Progenitor cell of endocrine pancreas (in vitro differentiated cells): ENCODE data around the gene DLK1. TPM values are rescaled to one million over a fixed set of nuclear protein-coding genes. Genes with fewer than 3 reads are reported as not detected.

ENCODE experiments used
- DNase-seq: peaks from one replicate; pipeline ENCODE4 v3.0.0; 2021; ENCODE audit warnings: low spot score; ENCODE audit not compliant: unreplicated experiment
- H3K27ac Mint-ChIP-seq: 2 replicates; pipeline ENCODE4 v1.8.0; 2021; ENCODE audit warnings: mild to moderate bottlenecking, moderate library complexity, mixed read lengths
- H3K27me3 Mint-ChIP-seq: 2 replicates; pipeline ENCODE4 v1.8.0; 2021; ENCODE audit warnings: mixed read lengths
- H3K36me3 Mint-ChIP-seq: 2 replicates; pipeline ENCODE4 v1.8.0; 2022; ENCODE audit warnings: mixed read lengths; ENCODE audit not compliant: insufficient read depth
- H3K4me1 Mint-ChIP-seq: 2 replicates; pipeline ENCODE4 v1.8.0; 2021; ENCODE audit warnings: low read depth, mixed read lengths
- H3K4me3 Mint-ChIP-seq: 2 replicates; pipeline ENCODE4 v1.8.0; 2021; ENCODE audit warnings: low read depth, mild to moderate bottlenecking, moderate library complexity, mixed read lengths
- H3K9me3 Mint-ChIP-seq: 2 replicates; pipeline ENCODE4 v1.8.0; 2021; ENCODE audit warnings: low read depth, mixed read lengths
- CTCF ChIP-seq: fragments of 200-600 bp; sonication (generic); IDR thresholded peaks from one replicate; pipeline ENCODE4 v1.5.0; 2021; ENCODE audit warnings: antibody characterized with exemption, mild to moderate bottlenecking; ENCODE audit not compliant: unreplicated experiment
- total RNA-seq: library from RNA; stranded (reverse); gene quantifications from 2 replicates; pipeline ENCODE4 v1.2.1, GENCODE V29; 2021

The DLK1 gene
- total RNA-seq, 1 donor from 2014 or later, result 5,856 TPM

- Mint-ChIP-seq H3K27me3 (no peaks in the 10 kb centered on the region), H3K4me1 (peaks cover 1% of the 10 kb centered on the region), H3K27ac (no peak overlapping the region), H3K4me3 (no peak overlapping the region), H3K9me3 (peaks cover 6% of the 10 kb centered on the region), H3K36me3 (peaks cover 1% of the 10 kb centered on the region)
- TF ChIP-seq CTCF, result no peak
- no peak for DNase-seq
Observed at GRCh38 chr14:100741966-100742365, 15.3 kb downstream of the DLK1 start.

GRCh38 chr14:100746326-100746725, 19.6 kb downstream of the DLK1 start:
- TF ChIP-seq CTCF, result no peak
- H3K36me3 Mint-ChIP-seq, result no peaks in the 10 kb centered on the region
- no peak for DNase-seq
- no peak overlapping the region for H3K27ac Mint-ChIP-seq
- peaks cover 5% of the 10 kb centered on the region for H3K9me3 Mint-ChIP-seq
- H3K4me3 Mint-ChIP-seq, result no peak overlapping the region
- H3K4me1 Mint-ChIP-seq, result peaks cover 1% of the 10 kb centered on the region
- H3K27me3 Mint-ChIP-seq, result no peaks in the 10 kb centered on the region

GRCh38 chr14:100747021-100747586, 20.4 kb downstream of the DLK1 start:
- Mint-ChIP-seq H3K27ac (no peak overlapping the region), H3K4me1 (peaks cover 1% of the 10 kb centered on the region), H3K9me3 (no peaks in the 10 kb centered on the region), H3K27me3 (no peaks in the 10 kb centered on the region), H3K36me3 (no peaks in the 10 kb centered on the region), H3K4me3 (no peak overlapping the region)
- DNase-seq, result no peak
- no peak for TF ChIP-seq CTCF

DNA sequence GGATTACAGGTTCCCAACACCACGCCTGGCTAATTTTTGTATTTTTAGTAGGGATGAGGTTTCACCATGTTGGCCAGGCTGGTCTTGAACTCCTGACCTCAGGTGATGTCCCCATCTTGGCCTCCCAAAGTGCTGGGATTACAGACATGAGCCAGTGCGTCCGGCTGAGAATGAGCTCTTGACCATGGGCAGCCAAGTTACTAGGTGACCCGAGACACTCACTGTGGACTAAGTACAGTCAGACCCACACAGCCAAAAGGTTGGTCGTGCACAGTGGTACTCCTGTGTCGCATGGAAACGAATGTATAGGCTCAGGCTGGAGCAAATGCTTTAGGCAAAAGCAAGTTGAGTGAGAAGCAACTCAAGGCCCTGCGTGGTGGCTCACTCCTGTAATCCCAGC, 21.0 kb downstream of the DLK1 start:
- no peak for TF ChIP-seq CTCF
- Mint-ChIP-seq H3K27ac (no peak overlapping the region), H3K27me3 (no peaks in the 10 kb centered on the region), H3K9me3 (peaks cover 3% of the 10 kb centered on the region), H3K36me3 (no peaks in the 10 kb centered on the region), H3K4me1 (peaks cover 1% of the 10 kb centered on the region), H3K4me3 (no peak overlapping the region)
- DNase-seq, result no peak

DNA sequence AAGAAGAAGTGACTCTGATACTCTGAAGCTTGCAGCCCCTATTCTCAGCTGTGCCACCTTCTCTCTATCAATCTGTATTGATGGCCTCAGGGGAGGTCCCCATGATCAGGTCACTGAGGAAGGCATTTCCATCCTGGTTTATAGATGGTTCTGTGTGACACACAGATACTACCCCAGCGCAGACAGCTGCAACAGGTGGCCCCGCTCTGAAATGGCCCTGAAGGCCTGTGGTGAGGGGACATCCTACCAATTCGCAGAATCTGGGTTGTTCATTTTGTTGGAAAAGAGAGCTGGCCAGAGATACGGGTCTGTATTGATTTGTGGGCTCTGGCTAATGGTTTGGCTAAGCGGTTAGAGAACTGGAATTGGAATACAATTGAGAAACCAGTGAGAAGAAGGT, 21.7 kb downstream of the DLK1 start:
- no peak for DNase-seq

More for the DNA sequence above, 21.7 kb downstream of the DLK1 start:
- Mint-ChIP-seq H3K4me1 (peaks cover 2% of the 10 kb centered on the region), H3K27ac (no peak overlapping the region), H3K27me3 (no peaks in the 10 kb centered on the region), H3K36me3 (no peaks in the 10 kb centered on the region), H3K9me3 (peaks cover 3% of the 10 kb centered on the region), H3K4me3 (no peak overlapping the region)
- no peak for TF ChIP-seq CTCF
